Fibroblast of skin of left biceps (primary cell): ENCODE measurements around the gene PHACTR2.
"Not testable (repeated sequence)": the region's sequence is repeated elsewhere in the genome, so short reads cannot be mapped to it uniquely, and the experiment has no call there.

ENCODE experiments used
- DNase-seq, 2 experiments: peaks; one replicate each; pipeline ENCODE4 v3.0.0-alpha.2; 2013; ENCODE audit warnings: low read depth in 2 of 2

Gene PHACTR2

GRCh38 chr6:143807103-143807772 lies 129.5 kb downstream of the PHACTR2 start:
- no peak for DNase-seq

- DNase-seq: no peak
These were observed 133.0 kb downstream of the PHACTR2 start for GRCh38 chr6:143810745-143811144.

- DNase-seq: no peak
These were observed 133.9 kb downstream of the PHACTR2 start for GRCh38 chr6:143811501-143812157.

GRCh38 chr6:143817621-143818020 lies 139.9 kb downstream of the PHACTR2 start:
- DNase-seq: no peak

DNA sequence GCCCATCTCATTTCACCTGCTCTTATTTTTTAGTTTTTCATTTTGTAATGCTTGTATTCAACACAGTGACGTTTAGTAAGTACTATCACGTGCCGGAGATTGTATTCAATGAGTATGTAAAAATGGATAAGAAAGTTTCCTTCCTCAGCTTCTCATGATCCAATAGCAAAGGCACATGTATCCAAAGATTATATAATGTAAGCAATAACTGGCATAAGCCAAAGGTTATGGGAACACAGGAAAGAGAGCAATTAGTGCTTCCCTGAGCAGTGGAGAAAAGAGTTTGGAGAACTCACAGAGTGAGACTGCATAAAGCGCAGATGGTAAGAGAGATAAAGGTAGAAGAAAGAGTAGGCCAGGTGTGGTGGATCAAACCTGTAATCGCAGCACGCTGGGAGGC lies 143.6 kb downstream of the PHACTR2 start:
- DNase-seq: no peak

- peak in 1 of 2 experiments; percentile 32 for DNase-seq
These were observed 144.8 kb downstream of the PHACTR2 start for GRCh38 chr6:143822584-143823024.

DNA sequence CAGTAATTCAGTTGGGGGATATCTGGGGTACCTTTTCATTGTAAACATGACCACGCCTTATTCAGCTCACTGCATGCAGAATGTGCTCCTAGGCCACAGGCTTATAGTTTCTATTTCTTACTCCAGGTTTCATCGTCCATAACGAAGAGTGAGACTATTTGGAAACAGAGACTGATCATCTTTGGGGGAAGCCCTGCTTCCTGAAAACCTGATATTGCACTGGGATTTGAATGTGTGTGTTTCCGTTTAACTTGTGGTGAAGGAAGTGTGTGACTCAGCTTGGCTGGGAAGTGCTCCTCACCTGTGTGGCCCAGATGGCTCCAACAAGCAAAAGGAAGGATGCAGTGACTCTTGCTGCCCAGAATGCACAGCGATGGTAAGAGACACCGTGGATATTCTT lies 145.8 kb downstream of the PHACTR2 start:
- DNase-seq: no peak

DNA sequence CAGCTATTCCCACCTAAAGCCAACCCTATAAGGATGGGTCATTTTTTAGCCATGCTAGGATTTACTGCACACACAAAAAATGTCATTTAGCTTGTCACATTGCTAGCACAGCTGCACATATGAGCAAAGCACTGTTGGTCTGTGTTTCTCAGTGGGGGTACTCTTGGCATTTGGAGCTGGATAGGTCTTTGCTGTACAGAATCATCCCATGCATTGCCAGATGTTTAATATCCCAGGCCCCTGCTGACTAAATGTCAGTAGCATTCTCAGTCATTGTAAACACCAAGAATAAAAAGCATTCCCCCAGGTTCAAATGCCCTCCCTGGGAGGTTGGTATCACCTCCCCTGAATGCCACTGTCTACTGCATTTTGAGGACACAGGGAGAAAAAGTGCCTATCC lies 150.8 kb downstream of the PHACTR2 start:
- no peak for DNase-seq

- DNase-seq: no peak
These were observed 158.4 kb downstream of the PHACTR2 start for GRCh38 chr6:143836150-143836549.

GRCh38 chr6:143838395-143838794 lies 160.6 kb downstream of the PHACTR2 start:
- no peak for DNase-seq

DNA sequence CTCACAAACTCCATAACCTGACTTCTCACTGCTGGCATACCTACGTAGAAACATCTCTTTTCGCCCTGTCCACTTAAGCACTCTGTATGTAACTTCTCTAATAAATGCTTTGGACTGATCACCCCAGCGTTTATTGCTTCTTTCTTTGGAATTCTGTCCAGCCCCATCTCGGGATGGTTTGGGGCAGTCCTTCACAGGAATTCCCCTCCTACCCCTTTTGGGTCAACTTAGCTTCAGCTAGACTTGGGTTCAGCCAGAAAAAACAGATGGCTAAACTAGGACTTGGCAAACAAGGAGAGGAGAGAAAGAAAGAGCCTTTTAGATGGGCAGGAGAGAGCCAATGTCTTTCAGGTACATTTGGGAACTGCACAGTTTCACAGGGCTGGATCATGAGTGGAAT lies 161.4 kb downstream of the PHACTR2 start:
- DNase-seq: no peak

DNA sequence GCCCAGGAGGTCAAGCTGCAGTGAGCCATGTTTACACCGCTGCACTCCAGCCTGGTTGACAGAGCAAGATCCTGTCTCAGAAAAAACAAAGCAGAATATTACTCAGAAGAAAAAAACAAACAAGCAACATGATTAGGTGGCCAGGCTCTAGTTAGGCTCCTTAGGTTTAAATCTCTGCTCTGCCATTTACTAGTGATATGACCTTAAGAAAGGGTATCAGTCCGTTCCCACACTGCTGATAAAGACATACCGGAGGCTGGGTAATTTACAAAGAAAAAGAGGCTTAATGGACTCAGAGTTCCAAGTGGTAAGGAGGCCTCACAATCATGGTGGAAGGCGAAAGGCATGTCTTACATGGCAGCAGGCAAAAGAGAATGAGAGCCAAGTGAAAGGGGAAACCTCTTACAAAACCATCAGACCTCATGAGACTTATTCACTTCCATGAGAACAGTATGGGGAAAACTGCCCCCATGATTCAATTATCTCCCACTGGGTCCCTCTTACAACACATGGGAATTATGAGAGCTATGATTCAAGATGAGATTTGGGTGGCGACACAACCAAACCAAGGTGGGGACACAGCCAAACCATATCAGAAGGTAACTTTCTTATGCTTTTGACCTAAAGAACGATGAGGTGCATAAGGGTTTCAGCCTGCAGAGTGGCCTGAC lies 163.0 kb downstream of the PHACTR2 start:
- DNase-seq: no peak

GRCh38 chr6:143842461-143842901 lies 164.7 kb downstream of the PHACTR2 start:
- DNase-seq: no peak

DNA sequence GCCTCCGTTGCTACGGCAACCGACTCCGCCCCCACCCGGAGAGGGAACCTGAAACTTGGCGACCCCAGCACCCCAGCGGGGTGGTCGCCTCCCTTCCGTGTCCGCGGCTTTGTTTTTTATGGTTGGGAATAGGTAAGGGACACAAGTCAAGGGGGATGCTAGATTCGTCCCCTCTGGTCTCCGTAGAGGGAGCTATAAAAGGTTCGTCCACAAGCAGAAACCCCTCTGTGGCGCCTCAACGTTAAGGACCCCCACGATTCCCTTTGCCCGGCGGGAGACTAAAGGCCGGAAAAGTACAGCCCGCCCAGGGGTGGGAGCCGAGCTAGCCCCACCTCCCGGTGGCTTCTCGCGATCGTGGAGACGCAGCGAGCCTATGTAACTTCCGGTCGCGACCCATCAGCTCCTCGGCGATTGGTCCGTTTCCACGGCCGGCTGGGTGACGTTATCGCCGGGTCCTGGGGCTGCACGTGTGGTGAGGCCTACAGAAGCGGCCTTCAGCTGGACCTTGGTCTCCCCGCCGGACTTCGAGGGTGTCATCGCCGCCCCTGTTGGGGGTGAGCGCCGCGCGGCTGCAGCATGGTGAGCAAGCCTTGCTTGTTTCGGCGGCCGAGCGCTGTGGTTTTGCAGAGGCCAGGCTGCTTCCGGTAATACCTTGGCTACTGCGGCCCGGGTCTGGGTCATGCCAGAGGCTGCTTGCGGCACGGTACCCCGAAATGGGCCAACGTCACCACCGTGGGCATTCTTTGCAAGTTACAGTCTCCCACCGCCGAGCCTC lies 165.3 kb downstream of the PHACTR2 start, which contains the start of gene LTV1:
TSS of gene LTV1 (plus strand) at position 437 of the 775 bp plus-strand sequence. CDS start at position 577, 140 bp downstream.
- DNase-seq: peak; percentile 85 to 89

- no peak for DNase-seq
These were observed 165.9 kb downstream of the PHACTR2 start for GRCh38 chr6:143843677-143843999.

GRCh38 chr6:143844006-143844405 lies 166.2 kb downstream of the PHACTR2 start:
- DNase-seq: no peak

DNA sequence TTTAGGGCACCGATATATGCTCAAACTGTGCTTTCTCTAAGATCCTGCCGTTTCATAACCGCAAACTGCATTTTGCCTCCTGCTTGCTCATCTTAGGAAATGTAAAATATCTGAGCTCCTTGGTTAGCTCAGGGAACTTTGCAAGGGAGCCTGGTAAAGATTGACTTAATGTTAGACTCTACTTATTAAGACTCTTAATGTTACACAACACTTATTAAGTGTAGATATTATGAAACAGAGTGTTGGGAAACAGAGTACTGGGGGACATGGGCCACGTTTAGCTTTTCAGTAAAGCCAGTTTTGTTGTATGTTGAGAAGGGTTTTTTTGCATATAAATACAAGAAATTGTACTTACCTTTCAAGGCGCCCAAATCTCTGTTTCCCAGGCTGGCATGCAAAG lies 167.3 kb downstream of the PHACTR2 start:
- DNase-seq: no peak

- DNase-seq: not testable (repeated sequence)
These were observed 173.9 kb downstream of the PHACTR2 start for GRCh38 chr6:143851706-143852105.

GRCh38 chr6:143855057-143855456 lies 177.3 kb downstream of the PHACTR2 start:
- DNase-seq: not testable (repeated sequence)

GRCh38 chr6:143856762-143857161 lies 179.0 kb downstream of the PHACTR2 start:
- not testable (repeated sequence) for DNase-seq

DNA sequence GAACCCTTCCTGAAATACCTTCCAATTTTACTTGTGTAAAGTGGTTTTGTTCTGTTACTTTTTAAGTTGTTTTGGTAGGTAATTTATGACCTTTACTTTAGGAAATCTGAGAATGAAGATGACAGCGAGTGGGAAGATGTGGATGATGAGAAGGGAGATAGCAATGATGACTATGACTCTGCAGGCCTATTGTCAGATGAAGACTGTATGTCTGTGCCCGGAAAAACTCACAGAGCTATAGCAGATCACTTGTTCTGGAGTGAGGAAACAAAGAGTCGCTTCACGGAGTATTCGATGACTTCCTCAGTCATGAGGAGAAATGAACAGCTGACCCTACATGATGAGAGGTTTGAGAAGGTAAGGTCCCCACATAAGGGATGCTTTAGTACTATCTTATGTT lies 179.9 kb downstream of the PHACTR2 start:
- DNase-seq: no peak
